GM03348 (cell line): ENCODE results near the gene VSTM1.
A peak's percentile ranks its signal among the peaks of the same experiment; 100 is the strongest.
"Not testable (repeated sequence)": the region's sequence is repeated elsewhere in the genome, so short reads cannot be mapped to it uniquely, and the experiment has no call there.

Experiments
- DNase-seq: peaks from one replicate; pipeline ENCODE4 v3.0.0; 2012; ENCODE audit warnings: low spot score

Gene VSTM1, protein sequence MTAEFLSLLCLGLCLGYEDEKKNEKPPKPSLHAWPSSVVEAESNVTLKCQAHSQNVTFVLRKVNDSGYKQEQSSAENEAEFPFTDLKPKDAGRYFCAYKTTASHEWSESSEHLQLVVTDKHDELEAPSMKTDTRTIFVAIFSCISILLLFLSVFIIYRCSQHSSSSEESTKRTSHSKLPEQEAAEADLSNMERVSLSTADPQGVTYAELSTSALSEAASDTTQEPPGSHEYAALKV

DNA sequence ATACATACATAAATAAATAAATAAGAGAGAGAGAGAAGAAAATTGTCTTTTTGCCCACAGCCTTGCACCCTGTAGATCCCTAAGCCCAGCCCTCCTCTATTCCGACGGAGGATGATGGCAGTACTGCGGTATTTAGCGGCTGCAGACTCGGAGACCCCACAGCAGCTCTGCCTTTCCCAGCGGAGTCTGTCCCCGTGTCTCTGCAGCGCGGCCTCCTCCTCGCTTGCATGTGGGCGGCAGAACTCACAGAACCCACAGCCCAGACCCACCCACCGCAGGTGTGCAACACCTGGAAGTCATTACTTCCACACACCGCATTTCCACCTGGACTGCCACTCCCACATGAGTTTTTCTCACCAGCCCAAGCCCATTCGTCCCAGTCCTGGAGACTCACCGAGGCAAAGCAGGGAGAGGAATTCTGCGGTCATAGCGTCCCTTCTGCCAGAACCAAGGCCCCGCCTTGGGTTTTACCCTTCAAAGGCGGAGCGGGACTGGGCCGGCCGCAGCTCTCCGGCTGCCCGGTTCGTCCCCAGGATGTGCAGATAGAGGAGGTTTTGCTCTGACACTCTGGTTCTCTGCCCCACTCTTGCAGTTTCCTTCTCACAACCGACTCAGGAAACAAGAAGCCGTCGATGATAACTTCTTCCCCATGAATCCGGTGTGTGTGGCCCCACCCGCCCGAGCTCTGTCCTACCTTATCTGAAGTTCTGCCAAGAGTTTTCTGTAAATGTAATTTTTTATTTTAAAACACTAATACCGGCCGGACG is at the start of gene VSTM1:
Gene VSTM1, minus strand, starts transcription at position 548 of the 767 bp plus-strand sequence. Its CDS starts 120 bp downstream, at position 428.
- DNase-seq: no peak

DNA sequence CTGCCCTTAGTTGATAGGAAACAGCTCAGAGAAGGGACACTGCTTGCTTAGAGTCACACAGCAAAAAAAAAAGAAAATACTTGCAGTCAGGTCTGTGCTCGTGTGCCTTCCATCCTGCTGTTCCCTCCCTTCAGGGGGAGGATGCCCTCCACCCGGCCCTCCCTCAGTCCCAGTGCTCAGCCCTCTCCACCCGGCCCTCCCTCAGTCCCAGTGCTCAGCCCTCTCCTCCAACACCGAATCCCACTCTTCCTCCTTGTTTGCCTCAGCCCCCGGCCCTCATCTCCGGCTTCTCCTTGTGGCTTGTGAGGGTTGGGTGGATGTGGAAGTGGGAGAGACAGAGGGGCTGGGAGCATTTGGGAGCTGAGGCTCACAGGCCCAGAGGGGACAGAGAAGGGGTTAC is 46.0 kb upstream of the VSTM1 start:
- DNase-seq: no peak

DNA sequence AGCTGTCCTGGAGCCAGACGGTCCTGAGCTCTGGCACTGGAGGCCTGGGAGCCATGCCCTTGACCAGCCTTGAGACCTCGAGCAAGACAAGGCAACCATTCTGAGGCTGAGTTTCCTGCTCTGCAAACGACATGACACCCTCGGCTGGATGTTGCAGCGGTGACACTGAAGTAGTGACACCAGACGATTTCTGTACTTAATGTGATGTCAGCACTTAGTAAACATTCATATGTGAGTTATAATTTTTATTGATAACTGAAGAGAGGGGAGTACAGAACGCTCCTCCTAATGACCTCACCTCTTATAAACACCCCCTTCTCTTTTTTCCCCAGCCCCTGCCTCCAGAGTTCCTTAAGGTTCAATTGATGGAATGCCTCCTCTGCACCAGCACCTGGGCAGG is 44.8 kb upstream of the VSTM1 start:
- no peak for DNase-seq

DNA sequence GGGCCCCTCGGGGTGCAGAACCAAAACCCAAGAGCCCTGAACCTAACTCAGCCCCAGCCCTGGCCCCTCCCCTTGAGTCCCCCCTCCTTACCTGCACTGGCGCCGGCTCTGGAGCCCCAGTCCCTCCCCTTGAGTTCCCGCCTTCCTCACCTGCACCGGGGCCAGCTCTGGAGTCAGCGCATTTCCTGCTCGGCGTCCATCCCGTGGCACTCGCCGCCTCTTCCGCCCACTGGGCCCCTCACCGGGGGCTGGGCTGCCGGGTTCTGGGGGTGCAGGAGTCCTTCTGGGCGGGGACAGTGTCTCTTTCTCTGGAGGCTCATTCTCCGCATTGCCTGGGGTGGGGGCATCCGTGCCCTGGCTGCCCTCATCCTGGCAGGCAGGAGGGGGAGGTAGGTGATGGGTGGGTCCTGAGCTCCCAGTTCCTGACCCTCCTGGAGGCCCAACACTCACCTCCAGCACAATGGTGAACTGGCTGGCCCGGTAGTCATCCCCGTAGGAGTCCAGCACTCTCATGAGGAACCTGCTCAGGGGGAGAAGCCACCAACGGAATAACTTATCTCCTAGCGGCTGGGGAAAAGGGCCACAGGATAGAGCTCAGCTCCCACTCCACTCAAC is 44.3 kb upstream of the VSTM1 start:
- DNase-seq: no peak

- DNase-seq: no peak
Measured at GRCh38 chr19:54106716-54107115, 43.0 kb upstream of the VSTM1 start.

DNA sequence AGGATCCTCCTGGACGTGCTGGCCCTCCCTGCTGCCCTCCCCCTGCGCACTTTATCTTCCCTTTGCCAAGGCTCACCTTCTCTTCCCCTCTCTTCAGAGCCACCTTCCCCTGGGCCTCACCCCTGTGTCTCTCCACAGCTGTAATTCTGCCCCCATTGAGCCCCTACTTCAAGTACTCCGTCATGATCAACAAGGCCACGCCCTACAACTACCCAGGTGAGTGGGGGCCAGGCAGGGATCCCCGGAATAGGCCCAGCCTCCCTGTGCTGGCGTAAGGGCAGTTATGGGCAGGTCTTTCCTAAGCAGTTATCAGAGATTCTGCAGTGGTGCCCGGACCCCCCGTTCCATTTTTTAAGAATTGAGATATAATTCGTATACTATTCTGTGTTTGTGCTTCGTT is 42.1 kb upstream of the VSTM1 start:
- no peak for DNase-seq

DNA sequence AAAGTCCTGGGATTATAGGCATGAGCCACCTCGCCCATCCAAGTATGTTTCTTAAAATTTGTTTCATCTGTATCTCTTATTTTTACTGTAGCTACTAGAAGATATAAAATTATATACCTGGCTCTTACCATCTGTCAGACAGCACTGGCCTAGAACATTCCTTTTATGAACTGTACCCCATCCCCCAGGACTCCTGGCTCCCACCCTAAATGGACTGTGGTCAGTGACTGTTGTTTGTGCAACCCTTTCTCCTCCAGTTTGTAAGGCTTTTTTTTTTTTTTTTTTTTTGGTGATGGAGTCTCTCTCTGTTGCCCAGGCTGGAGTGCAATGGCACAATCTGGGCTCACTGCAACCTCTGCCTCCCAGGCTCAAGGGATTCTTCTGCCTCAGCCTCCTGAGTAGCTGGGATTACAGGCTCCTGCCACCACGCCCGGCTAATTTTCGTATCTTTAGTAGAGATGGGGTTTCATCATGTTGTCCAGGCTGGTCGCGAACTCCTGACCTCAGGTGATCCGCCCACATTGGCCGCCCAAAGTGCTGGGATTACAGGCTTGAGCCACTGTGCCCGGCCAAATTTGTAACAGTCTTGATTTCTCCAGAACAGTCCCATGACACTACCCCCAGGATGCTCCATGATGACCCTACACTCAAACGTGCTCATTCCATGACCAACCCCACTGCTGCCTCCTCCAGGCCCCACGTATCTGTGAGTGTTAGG is 41.5 kb upstream of the VSTM1 start:
- no peak for DNase-seq

- DNase-seq: peak; percentile 100
Measured at GRCh38 chr19:54102421-54103169, 38.9 kb upstream of the VSTM1 start, which contains the start of gene NDUFA3. TSS of gene NDUFA3 (plus strand) at chr19:54102855. CDS start at chr19:54102879, 24 bp downstream.

- DNase-seq: no peak
Measured at GRCh38 chr19:54100561-54100960, 36.9 kb upstream of the VSTM1 start, which contains the start of gene OSCAR. TSS of gene OSCAR (minus strand) at chr19:54100803. CDS start at chr19:54100792, 11 bp downstream.

GRCh38 chr19:54099903-54100255 is 36.2 kb upstream of the VSTM1 start:
- not testable (repeated sequence) for DNase-seq

- no peak for DNase-seq
Measured at GRCh38 chr19:54099190-54099902, 35.6 kb upstream of the VSTM1 start.

GRCh38 chr19:54096617-54097106 is 33.0 kb upstream of the VSTM1 start:
- DNase-seq: peak; percentile 51

DNA sequence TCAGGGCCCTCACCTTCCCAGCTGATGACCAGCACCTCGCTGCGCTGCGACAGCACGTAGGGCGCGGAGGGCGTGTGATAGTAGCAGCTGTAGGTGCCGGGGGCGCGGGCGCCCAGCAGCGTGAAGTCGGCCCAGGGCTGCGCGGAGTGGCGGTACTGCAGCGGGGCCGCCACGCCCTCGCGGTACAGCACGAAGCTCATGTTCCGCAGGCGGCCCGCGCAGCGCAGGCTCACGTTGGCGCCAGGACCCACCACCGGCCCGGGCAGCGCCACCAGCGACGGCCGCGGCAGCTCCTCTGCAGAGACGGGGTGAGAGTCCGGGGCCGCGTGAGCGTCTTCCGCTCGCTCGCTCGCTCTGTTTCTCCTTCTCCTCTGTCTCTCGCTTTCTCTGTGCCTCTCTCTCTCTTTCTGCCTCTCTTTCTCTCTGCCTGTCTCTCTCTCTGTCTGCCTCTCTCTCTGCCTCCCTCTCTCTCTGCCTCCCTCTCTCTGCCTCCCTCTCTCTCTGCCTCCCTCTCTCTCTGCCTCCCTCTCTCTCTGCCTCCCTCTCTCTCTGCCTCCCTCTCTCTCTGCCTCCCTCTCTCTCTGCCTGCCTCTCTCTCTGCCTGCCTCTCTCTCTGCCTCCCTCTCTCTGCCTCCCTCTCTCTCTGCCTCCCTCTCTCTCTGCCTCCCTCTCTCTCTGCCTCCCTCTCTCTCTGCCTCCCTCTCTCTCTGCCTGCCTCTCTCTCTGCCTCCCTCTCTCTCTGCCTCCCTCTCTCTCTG is 32.3 kb upstream of the VSTM1 start:
- DNase-seq: peak; percentile 83

DNA sequence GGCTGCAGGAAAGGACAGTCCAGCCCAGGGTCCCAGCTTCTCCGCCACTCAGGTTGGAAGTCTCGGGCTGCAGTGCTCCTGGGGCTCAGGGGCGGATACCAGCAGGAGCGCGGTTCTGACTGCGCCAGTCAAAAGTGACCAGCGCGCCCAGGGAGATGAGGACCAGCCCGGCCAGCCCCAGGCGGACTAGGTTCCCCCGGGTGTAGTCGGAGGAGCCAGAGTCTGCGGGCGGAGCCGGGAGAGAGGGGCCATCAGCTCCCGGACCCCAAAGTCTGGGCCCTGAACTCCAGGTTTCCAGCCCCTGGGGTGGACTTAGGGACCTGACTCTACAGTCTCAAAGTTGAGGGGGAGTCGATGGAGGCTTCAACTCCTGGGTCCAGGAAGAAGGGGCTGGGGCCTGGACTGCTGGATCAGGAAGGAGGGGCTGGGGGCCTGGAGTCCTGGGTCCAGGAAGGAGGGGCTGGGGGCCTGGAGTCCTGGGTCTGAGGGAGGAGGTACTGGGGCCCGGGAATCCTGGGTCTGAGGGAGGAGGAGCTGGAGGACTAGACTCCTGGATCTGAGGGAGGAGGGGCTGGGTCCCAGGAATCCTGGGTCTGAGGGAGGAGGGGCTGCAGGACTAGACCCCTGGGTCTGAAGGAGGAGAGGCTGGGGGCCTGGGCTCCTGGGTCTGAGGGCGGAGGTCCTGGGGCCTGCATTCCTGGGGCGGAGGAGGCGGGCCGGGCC is 31.6 kb upstream of the VSTM1 start:
- DNase-seq: no peak

GRCh38 chr19:54094426-54095000 is 30.8 kb upstream of the VSTM1 start:
- DNase-seq: no peak

- no peak for DNase-seq
Measured at GRCh38 chr19:54084410-54084809, 20.7 kb upstream of the VSTM1 start.

- no peak for DNase-seq
Measured at GRCh38 chr19:54081032-54081431, 17.3 kb upstream of the VSTM1 start, which contains the start of gene TARM1. TSS of gene TARM1 (minus strand) at chr19:54081365. CDS start at chr19:54081340, 25 bp downstream.

- no peak for DNase-seq
Measured at GRCh38 chr19:54077334-54077733, 13.6 kb upstream of the VSTM1 start.

DNA sequence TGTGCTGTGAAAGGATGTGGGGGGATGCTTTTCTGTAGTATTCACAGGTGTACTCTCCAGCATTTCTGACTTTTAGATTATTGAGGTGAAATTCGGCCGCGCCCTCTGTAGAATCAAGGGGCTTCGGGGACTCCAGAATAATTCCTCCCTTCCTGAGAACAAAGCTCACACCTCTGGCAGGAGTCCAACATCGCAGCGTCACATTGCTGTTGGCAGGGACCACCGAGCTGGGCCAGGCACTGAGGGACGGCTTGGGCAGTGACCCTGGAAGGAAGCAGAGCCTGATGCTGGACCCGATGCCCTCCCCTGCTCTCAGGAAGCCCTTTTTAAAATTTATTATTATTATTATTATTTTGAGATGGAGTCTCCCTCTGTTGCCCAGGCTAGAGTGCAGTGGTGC is 11.2 kb upstream of the VSTM1 start:
- no peak for DNase-seq
